SKM-1 treated with dmso at 0.1 percent for 144 hours (cell line): ENCODE data around the gene EIF2D.

Experiments used
- DNase-seq: peaks from one replicate; lab custom pipeline; 2025; ENCODE audit not compliant: unreplicated experiment; lab: John Stamatoyannopoulos, UW

Gene EIF2D

DNA sequence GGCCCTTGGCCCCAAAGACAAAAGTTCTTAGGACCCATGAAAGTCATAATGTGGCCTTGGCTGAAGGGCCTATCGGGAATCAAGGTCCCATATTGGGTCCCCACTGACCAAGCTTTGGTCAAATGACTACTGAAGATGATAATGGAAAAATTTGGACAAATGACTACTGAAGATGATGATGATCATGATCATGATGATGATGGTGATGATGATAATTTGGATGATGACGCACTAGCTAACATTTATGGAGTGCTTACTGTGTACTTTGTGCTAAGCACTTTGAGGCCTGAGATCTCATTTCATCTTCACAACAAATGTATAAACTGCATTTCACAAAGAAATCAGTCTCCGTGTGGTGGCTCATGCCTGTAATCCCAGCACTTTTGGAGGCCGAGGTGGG lies 39.4 kb downstream of the EIF2D start:
- DNase-seq = no peak

DNA sequence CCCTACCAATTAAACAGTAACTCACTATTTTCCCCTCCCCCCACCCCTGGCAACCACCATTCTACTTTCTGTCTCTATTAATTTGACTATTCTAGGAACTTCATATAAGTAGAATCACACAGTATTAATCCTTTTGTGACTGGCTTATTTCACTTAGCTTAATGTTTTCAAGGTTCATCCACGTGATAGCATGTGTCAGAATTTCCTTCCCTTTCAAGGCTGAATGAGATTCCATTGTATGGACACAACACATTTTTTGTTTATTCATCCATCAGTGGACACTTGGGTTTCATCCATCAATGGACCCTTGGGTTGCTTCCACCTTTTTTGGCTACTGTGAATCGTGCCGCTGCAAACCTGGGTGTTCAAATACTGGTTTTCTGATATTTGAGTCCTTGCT lies 41.7 kb downstream of the EIF2D start:
- no peak for DNase-seq

DNA sequence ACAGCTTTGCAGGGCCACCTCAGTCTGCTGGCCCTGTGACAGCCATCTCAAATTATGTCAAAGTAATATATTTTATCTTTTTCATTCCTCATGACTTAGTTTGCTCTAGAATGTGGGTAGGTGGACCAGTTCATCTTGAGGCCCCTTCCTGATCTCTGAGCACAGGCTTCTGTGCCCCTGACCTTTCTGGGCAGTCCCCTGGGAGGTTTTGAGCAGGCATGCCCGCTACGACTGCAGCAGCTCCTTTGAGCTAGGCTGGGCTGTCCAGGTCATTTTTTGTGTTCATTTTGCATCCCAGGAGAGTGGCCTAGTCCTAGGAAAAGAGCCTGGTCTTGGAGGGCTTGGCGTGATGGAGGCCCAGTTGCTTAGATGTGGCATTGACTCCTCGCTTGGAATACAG lies 42.7 kb downstream of the EIF2D start:
- no peak for DNase-seq

DNA sequence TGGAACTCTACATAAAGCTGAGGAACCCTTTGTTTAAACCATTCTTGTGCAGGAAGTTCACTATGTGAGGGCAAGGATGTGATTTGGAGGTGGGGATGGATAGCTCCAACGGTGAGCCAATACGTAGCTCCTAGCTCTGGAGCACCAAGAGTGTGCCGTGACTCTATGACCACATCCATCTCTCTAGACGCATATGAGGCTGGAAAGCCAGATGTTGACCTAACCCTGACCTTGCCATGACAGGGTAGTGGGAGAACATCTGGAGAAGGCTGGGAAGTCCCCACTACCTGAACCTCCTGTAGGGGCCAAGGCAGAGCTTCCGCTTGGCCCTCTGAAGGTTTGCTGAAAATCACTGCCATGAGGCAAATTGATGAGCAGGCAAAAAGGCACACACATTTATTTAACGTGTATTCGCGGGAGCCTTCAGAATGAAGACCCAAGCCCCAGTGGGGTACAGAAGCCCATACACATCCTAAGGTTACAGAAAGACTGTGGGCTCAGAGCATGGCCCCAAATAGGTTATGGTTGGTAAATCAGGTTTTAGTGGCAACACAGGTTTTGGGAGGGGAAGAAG lies 43.4 kb downstream of the EIF2D start:
- no peak for DNase-seq

DNA sequence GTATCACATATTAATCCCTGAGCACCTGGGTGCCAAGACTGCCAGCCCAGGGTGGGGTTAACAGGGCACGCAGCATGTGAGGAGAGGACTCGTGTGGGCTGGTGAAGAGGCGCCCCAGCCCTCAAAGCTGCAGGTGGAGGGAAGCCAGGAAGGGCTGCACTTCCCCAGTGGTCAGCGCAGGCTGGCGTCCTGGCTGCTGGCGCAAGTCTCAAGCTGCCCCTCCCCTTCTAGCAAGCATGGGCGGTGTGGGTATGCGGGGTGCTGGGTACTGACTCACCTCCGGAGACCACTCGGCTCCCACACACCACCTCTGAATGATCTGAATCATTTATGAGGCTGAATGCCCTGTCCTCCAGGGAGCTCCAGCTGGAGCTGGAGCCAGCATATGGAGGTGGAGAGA lies 44.0 kb downstream of the EIF2D start:
- no peak for DNase-seq

DNA sequence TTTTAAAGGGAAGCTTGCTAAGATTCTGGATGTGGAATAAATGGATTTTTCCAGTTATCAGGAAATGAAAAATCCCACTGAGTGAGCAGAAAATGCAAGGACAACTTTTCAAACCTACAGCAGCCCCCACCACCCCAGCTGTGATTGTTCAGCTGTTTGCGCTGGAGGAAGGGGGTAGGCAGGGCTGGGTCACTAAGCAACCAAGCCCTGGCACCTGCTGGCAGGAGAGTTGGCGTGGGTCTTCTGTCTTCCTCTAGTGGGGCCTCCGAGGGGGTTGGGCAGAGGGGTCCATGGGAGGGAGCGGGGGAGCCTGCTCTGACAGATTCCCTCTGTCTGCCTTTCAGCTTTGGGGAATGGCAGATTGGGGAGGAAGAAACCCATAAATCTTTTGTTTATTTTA lies 45.3 kb downstream of the EIF2D start:
- DNase-seq = no peak

DNA sequence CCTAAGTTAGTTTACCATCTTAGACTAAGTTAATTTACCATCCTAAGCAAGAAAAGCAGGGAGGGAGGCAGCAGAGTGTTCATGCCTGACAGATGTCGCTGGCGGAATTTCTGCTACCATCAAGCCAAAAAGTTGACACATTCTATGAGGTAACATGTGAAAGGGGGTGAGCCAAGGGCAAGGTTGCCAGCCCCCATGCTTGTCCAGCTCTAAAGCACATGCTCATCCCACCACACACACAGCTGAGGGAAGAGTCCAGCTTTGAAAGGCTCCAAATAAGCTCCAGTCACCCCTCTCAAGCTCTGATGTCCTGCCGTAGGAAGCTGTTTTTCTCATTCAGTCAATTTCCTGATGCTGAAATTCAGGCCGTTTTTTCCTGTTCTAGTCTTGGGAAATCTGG lies 46.3 kb downstream of the EIF2D start:
- DNase-seq = no peak

DNA sequence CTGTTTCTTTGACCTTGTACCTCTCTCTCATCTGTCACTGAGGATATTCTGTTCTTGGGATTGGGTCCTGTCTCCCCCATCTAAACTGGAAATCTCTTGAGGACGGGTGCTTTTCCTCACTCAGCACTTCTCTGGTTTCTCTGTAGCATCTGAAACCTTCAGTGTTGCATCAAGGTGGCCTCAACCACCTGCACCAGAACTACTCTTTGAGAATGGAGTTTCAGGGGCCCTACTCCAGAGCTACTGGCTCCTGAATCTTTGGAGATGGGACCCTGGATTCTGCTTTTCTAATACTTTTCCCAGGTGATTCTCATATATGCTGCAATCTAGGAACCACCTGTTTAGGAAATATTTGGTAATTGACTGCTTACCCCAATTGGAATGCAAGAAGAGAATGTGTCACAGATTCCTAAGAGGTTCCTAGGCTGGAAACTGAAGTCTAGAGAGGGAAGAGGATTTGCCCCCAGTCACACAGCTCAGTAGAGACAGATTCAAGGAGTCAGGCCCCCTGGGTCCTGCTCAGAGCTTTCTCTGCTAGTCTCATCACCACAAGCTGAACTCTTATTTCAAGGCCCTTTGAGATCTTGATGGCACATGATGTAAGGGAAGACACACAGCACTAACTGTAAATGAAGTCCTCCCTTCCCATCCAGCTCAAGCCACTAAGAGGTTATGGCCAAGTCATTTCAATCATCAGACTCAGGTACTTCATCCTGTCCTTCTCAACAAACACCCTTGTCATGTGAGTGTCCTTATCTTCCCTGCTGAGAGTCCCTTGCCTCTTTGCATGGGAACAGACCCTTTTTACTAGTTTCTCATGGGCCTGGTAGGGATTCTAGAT lies 48.7 kb downstream of the EIF2D start:
- no peak for DNase-seq

DNA sequence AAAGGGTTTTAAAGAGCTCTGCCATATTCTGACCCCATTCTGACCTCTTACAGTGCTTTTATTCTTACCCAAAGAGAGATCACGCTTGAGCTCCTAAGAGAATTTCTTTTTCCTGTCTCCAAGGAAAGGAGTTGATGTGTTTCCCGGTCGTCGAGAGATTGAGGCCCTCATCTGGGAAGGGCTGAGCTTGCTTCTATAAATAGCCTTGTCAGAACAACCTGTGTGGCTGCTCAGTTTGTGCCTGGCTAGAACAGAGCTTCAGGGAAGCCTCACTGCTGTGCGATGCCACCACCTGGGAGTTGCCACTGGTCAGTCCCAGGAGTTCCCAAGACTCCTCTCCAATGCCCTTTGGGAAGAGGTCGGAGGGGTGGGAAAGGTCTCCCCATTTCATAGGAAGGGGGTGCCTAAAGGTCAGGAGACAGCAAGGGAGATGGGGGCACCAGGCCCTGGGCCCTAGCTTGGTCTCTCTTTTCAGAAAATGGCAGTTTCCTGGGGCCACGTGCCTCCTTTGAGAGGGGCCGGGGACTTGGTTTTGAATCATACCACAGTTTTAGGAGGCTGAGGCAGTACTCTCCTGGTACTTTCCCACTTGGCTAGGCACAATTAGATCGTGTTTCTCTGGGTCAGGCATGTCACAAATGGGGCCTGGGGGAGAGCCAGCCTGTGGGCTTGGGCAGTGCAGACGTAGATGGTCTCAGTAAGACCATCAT lies 52.1 kb downstream of the EIF2D start:
- no peak for DNase-seq

DNA sequence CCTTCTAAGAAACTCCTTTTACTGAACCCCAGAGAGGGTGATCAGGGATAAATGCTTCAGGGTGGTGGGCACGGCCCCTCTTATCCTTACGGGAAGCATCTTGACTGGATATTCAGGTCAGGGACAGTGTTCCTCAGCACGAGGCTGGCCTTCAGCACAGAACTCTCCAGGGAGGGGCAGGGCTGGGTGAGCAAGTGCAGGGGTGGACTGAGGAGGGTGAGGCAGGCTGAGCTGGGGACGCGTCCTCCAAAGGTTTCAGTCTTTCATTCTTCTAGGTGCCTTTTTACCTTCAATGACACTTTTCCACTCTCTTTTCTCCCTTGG lies 52.6 kb downstream of the EIF2D start:
- DNase-seq = no peak

DNA sequence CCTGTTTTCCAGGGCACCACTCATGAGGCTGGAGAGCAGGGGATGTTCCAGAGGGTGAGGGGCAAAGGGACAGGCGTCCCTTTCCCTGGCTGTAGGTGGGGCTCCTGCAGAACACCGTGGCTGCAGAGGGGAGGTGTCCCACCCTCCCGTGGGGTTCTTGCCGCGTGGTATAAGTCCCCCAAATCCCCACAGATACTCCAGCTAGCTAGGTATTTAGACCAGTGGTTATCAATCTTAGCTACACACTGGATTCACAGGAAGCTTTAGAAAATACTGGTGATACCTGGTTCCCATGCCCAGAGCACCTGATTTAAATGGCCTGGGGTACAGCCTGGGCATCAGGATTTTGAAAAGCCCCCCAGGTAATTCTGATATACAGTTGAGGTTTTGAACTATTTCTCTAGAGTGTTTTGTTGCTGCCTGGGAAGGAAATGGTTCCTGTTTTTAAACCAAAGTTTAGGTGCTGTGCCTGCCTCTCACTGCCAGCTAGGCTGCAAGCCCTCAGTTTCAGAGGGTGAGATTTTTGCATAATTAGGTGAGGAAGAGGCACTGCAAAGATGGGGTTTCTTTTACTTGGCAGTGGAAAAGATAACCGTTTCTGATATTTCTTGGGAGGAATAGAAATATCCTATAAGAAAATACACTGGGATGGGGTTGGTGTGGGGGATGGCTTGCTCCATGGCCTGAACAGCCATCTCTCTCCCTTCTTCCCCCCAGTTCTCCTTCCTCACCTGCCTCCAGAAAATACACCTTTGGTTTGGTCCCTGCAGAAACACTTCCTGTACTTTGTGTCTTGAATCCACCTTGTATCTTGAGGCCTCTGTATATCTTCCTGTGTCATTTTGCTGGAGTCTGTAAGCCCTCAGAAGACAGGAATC lies 53.2 kb downstream of the EIF2D start:
- no peak for DNase-seq

DNA sequence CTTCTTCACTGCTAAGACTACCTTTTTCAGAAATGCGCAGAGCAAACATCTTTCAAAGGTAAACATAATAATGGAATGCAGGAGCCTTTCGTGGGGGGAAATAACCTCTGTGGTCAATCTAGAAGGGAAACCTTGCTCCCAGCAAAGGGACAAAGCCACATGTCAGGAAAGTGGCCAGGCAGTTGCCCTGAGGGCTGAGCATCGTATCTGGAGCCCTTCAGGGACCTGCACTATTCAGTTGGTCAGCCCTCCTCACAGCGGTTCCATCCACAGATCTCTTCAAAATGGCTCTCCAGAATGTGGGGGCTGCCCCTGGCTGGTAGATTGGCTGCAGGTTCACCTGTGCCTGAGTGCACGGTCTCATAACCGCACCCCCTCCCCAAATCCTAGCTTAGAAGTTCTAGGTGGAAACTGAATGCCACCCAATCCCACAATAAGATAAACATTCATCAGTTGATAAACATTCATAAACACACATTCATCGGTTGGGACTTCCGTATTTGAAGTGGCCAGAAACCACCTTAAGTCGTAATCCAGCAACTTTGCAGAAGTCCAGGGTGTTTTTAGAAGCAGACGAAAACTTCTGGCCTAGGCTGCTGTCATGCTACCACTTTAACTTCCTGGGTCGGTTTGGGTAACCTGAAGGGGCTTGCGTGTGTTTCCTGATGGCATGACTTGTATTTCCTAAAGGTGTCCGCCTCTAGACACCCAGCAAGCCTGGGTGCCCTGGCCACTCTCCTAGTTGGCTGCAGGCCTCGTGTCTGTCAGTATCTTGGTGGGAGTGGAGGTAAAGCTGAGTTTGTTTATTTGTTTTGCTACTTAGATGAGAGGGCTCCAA lies 54.4 kb downstream of the EIF2D start:
- DNase-seq = peak; percentile 96

DNA sequence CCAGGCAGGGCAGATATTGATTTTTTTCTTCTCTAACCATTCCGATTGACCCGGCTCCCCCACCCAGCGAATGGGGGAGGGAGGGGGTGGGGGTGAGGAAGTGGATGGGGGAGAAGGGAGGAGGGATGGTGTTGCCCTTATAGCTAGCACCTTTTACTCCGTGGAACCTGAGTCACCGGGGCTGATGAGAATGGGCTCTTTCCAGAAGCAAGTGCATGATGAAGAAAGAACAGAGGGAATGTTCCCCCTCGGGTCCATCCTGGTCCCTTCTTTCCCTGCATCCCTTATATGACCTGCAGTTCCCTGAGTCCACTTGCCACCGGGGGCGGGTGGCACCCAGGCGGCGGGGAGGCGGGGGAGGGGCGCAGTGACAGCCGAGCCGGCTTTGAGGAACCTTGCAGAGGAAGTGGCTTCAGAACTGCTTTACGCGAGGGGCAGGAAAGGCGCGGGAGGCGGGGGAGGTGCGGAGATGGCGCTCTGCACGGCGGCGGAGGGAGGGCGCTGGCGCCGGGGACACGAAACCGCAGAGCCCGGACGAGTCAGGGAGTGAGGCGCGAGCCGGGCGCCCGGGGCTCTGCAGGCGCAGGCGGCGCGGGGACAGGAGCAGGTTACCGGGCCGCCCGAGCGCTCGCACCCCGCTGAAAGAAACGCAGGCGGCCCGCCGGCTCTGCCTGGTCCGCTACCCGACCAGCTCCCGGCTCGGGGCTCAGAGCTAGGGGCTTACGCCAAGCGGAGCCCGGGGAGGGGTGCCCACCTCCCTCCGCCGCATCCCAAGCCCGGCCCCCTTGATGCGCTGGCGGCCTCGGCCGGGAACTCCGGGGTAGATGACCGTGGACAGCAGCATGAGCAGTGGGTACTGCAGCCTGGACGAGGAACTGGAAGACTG lies 55.3 kb downstream of the EIF2D start:
- peak; percentile 96 for DNase-seq

DNA sequence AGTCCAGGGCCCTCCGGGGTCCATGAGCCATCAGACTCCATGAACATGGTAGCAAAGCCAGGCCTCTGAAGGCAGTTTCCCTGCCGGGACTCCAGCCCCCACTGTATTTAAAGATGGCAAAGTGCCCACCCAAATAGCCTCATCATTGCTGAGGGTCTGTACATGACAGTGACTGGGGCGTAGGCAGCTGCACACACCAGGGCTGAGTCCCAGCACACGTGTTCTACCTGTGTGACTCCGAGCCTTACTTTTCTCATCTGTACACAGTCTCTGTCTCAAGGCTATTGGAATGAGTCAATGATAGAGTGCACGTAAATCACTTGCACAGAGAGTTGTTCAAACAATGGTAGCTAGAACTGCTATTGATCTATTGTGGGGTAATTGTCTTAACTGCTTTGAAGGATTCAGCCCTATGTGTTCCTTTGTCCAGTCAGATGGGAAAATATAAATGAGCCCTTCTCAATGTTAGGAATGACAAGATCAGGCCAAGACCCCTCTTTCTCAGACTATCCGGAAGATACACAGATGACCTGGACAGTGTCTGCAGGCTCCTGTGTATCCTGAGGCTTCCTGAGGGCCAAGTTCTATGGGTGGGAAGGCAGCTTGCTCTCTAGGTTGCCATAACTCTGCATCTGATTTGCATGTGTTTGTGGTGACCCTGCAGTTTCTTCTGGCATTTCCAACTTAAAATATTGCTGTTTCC lies 56.1 kb downstream of the EIF2D start:
- no peak for DNase-seq

DNA sequence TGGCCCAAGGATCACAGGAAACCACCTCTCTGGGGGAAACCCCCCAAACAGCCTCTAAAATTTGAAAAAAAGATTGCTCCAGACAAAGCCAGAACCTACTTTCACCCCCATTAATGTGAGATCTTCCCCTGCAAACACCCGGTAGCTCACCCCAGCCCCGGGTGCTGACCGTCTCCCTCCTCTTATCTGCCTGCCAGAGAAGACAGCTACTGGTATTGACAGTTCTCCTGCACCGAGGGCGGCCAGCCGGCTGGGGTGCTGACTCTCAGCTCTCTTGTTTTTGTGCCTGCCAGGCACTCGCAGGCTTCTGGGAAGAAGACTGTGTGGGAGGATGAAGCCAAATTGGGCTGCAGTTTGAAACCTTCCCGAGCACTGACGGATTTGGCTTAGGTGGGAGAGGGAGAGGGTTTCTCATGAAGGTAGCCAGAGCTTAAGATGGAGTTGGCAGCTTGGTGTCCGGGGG lies 56.8 kb downstream of the EIF2D start:
- no peak for DNase-seq

DNA sequence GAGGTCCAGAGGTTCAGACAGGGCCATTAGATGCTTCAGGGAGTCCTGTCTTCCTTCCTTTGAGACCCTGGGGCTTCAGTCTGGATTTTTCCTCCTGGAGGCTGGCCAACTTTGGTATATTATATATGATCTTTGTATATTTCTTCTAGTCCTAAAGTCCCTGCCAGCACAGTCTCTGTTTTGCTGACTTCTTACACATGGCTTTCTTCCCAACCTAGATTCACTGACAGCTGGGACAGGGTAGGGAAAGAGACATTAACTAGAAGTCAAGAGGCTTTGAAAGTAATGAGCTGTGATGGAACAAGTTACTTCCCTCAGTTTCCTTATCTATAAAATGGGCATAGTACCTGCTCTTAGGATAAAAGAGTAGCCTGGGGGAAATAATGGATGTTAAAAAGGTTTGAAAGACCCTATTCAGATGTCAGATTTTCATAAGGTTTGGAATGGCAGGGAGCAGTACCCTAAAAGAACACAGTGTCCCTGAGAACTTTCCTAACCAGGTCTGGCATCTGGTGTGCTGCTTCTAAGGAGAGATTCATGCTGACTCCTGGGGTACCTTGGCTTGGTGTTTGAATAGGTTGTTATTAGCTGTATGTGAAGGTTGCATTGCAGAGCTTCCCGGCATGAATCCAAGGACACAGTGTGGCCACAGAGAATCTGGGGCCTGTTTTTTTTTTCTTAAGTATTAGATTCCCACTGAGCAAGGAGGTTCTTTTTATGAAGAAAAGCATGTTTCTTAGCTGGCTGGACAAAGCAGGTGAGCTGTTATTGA lies 57.4 kb downstream of the EIF2D start:
- DNase-seq = no peak

DNA sequence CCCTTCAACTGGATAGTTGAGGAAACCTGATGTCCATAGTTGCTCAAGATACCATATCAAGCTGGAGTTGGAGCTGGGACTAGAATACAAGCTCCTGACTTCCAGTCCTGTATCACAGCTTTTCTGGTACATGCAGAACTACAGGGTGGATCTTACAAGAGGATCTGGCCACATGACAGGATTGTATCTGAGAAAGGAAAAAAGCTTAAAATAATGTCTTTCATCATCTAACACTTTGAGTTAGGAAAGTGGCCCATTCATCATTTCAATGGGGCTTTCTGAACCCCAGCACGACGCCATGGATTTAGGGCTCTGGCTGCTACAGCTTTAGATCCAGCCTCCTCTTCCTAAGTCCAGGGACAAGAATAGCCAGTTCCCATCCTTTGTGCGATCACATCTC lies 58.1 kb downstream of the EIF2D start:
- DNase-seq = no peak

DNA sequence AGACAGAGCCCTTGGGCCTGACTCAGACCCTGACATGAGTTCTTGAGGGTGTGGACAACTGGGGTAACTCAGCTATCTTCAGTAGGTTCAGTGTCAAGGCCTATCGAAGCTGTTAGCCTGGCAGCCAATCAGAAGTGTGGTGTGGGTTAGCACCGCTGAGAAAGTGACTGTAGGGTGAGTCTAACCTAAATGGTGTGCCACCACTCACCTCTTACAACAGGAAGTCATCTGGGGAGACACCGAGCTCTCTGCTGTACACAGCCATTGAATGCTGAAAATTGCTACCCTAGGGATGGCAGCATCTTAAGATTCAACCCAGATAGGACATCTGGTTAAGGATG lies 60.3 kb downstream of the EIF2D start:
- no peak for DNase-seq
